HEK293 (cell line): Measurements from ENCODE around the gene ABCA2.

Source experiments
- CTCF ChIA-PET: fragments of 350-600 bp; formaldehyde crosslinking; extraction: SDS; loops from one replicate; lab custom pipeline; 2021; ENCODE audit warnings: antibody characterized with exemption; lab: Yijun Ruan, JAX
- POLR2A ChIA-PET: fragments of 300-600 bp; formaldehyde crosslinking; extraction: SDS; loops from one replicate; lab custom pipeline; 2020; ENCODE audit warnings: antibody characterized with exemption, inconsistent platforms; lab: Yijun Ruan, JAX
- H3K27ac ChIP-seq: fragments of 200-500 bp; sonication (Bioruptor generic); 2 replicates; pipeline ENCODE4 v1.5.1; 2014; ENCODE audit warnings: low read depth, low read length, control low read depth, inconsistent platforms; ENCODE audit errors: extremely low read depth
- H3K36me3 ChIP-seq, 2 experiments: fragments of 200-500 bp in 1 of 2; sonication (Bioruptor generic) in 1 of 2; 1 replicate in 1 of 2; 2 replicates in 1 of 2; pipeline ENCODE4 v1.5.1; 2014 to 2017; ENCODE audit warnings: inconsistent platforms in 2 of 2, low read length in 2 of 2; ENCODE audit not compliant: control insufficient read depth in 2 of 2, insufficient read depth in 1 of 2
- H3K4me1 ChIP-seq: fragments of 200-500 bp; sonication (Bioruptor generic); 2 replicates; pipeline ENCODE4 v1.5.1; 2014; ENCODE audit warnings: mild to moderate bottlenecking, low read length, inconsistent platforms; ENCODE audit not compliant: control insufficient read depth, insufficient read depth
- H3K4me3 ChIP-seq: 2 replicates; pipeline ENCODE4 v1.5.1; 2011; ENCODE audit warnings: low read depth, mild to moderate bottlenecking, control low read depth, low read length, moderate library complexity
- H3K9me3 ChIP-seq: fragments of 200-500 bp; sonication (Bioruptor generic); 2 replicates; pipeline ENCODE4 v1.5.1; 2014; ENCODE audit warnings: low read depth, low read length, inconsistent platforms; ENCODE audit not compliant: control insufficient read depth, insufficient read depth
- EGR2 ChIP-seq: fragments of 450-650 bp; formaldehyde crosslinking; IDR thresholded peaks from 2 replicates; pipeline ENCODE4 v1.5.1; 2016; ENCODE audit warnings: low read depth, missing biosample characterization, missing genetic modification characterization
- GLIS2 ChIP-seq: fragments of 450-650 bp; formaldehyde crosslinking; IDR thresholded peaks from 2 replicates; pipeline ENCODE4 v1.5.1; 2016; ENCODE audit warnings: missing biosample characterization, missing genetic modification characterization
- HIC1 ChIP-seq: fragments of 450-650 bp; formaldehyde crosslinking; IDR thresholded peaks from 2 replicates; pipeline ENCODE4 v1.5.1; 2016; ENCODE audit warnings: missing biosample characterization, missing genetic modification characterization
- KLF1 ChIP-seq: fragments of 450-650 bp; formaldehyde crosslinking; IDR thresholded peaks from 2 replicates; pipeline ENCODE4 v1.5.1; 2016; ENCODE audit warnings: missing biosample characterization, missing genetic modification characterization
- KLF16 ChIP-seq: fragments of 450-650 bp; formaldehyde crosslinking; IDR thresholded peaks from 2 replicates; pipeline ENCODE4 v1.5.1; 2017; ENCODE audit warnings: missing biosample characterization, missing genetic modification characterization
- TCF7L2 ChIP-seq: IDR thresholded peaks from 2 replicates; pipeline ENCODE4 v1.6.1; 2011; ENCODE audit warnings: low read depth, mild to moderate bottlenecking, inconsistent platforms, low read length, moderate library complexity, borderline replicate concordance
- ZEB2 ChIP-seq: fragments of 450-650 bp; formaldehyde crosslinking; IDR thresholded peaks from 2 replicates; pipeline ENCODE4 v1.5.1; 2016; ENCODE audit warnings: missing biosample characterization, missing genetic modification characterization
- ZNF280D ChIP-seq: fragments of 450-650 bp; formaldehyde crosslinking; IDR thresholded peaks from 2 replicates; pipeline ENCODE4 v1.5.1; 2016; ENCODE audit warnings: missing biosample characterization, missing genetic modification characterization
- ZNF302 ChIP-seq: fragments of 450-650 bp; formaldehyde crosslinking; IDR thresholded peaks from 2 replicates; pipeline ENCODE4 v1.5.1; 2016; ENCODE audit warnings: missing biosample characterization, missing genetic modification characterization, low read depth
- ZNF529 ChIP-seq: fragments of 450-650 bp; formaldehyde crosslinking; IDR thresholded peaks from 2 replicates; pipeline ENCODE4 v1.5.1; 2017; ENCODE audit warnings: missing genetic modification characterization, missing biosample characterization; ENCODE audit not compliant: insufficient replicate concordance
- ZNF555 ChIP-seq: fragments of 450-650 bp; formaldehyde crosslinking; conservative IDR thresholded peaks from 2 replicates; pipeline ENCODE4 v1.5.1; 2017; ENCODE audit warnings: missing biosample characterization, mild to moderate bottlenecking, missing genetic modification characterization, inconsistent platforms
- ZNF654 ChIP-seq: fragments of 450-650 bp; formaldehyde crosslinking; IDR thresholded peaks from 2 replicates; pipeline ENCODE4 v1.5.1; 2016; ENCODE audit warnings: low read depth, missing biosample characterization, missing genetic modification characterization
- ZSCAN18 ChIP-seq: fragments of 450-650 bp; formaldehyde crosslinking; IDR thresholded peaks from 2 replicates; pipeline ENCODE4 v1.5.1; 2016; ENCODE audit warnings: missing biosample characterization, missing genetic modification characterization

ABCA2 gene

GRCh38 chr9:137013571-137013940 is 14.5 kb downstream of the ABCA2 start (continued):
- no peak for TF ChIP-seq ZNF302 (tag by site-specific recombination)
- TF ChIP-seq GLIS2 (tag by site-specific recombination): no peak

GRCh38 chr9:137012694-137013570 is 15.1 kb downstream of the ABCA2 start:
- POLR2A ChIA-PET: no interaction called here
- TF ChIP-seq ZNF529 (tag by site-specific recombination): no peak
- TF ChIP-seq HIC1 (tag by site-specific recombination): peak; percentile 43; the same call in 1 of the 2 replicates
- TF ChIP-seq ZNF280D (tag by site-specific recombination): no peak
- TF ChIP-seq EGR2: 0 out of 2 replicates have a peak, but pooled peaks have one; percentile 11
- no peak for TF ChIP-seq ZEB2 (tag by site-specific recombination)
- no peak for TF ChIP-seq ZSCAN18 (tag by site-specific recombination)
- TF ChIP-seq TCF7L2: no peak
- TF ChIP-seq ZNF654 (tag by site-specific recombination): no peak
- TF ChIP-seq KLF16 (tag by site-specific recombination): no peak
- H3K4me1 ChIP-seq: no peaks in the 10 kb centered on the region
- H3K9me3 ChIP-seq: no peaks in the 10 kb centered on the region
- no peak overlapping the region for H3K4me3 ChIP-seq
- peaks cover 0 to 57% of the 10 kb centered on the region in 2 experiments; a peak in 1 of 3 replicates for H3K36me3 ChIP-seq
- no peak overlapping the region for H3K27ac ChIP-seq
- CTCF ChIA-PET: no interaction called here

- H3K36me3 ChIP-seq: peaks cover 0 to 48% of the 10 kb centered on the region in 2 experiments; a peak in 1 of 3 replicates
- TF ChIP-seq KLF1 (tag by site-specific recombination) (peak; percentile 52; the same call in 1 of the 2 replicates), ZNF555 (tag by site-specific recombination) (no peak)
- H3K4me3 ChIP-seq: no peak overlapping the region
- no peaks in the 10 kb centered on the region for H3K9me3 ChIP-seq
- POLR2A ChIA-PET: interaction anchor here (1.0 kb wide), 1 partner anchor 16 kb away, joined by 4 read pairs; the partner anchor contains the start of gene CLIC3
- CTCF ChIA-PET: no interaction called here
- H3K27ac ChIP-seq: no peak overlapping the region
- peaks cover 3% of the 10 kb centered on the region; the same call in 1 of the 2 replicates for H3K4me1 ChIP-seq
Measured at GRCh38 chr9:137011907-137012675, 15.9 kb downstream of the ABCA2 start.
